Peyer's patch (tissue), 4 donors: Measurements from ENCODE around the gene TMEM88.
A peak's percentile ranks its signal among the peaks of the same experiment; 100 is the strongest.

Experiments
- POLR2A ChIP-seq, 2 donors: fragments of 450-650 bp; IDR thresholded peaks; one replicate each; pipeline ENCODE4 v1.5.1; 2017; ENCODE audit warnings: antibody characterized with exemption in 2 of 2, mild to moderate bottlenecking in 2 of 2, moderate library complexity in 2 of 2
- TF ChIP-seq, protein P1 (sequence below), 6 experiments: fragments of 450-650 bp in 4 of 6; fragments of 200-600 bp in 2 of 6; sonication (generic) in 1 of 6; IDR thresholded peaks; one replicate each; pipeline ENCODE4 v1.5.1; 2017 to 2019; ENCODE audit warnings: antibody characterized with exemption in 6 of 6, mild to moderate bottlenecking in 3 of 6, moderate library complexity in 1 of 6

DNA sequence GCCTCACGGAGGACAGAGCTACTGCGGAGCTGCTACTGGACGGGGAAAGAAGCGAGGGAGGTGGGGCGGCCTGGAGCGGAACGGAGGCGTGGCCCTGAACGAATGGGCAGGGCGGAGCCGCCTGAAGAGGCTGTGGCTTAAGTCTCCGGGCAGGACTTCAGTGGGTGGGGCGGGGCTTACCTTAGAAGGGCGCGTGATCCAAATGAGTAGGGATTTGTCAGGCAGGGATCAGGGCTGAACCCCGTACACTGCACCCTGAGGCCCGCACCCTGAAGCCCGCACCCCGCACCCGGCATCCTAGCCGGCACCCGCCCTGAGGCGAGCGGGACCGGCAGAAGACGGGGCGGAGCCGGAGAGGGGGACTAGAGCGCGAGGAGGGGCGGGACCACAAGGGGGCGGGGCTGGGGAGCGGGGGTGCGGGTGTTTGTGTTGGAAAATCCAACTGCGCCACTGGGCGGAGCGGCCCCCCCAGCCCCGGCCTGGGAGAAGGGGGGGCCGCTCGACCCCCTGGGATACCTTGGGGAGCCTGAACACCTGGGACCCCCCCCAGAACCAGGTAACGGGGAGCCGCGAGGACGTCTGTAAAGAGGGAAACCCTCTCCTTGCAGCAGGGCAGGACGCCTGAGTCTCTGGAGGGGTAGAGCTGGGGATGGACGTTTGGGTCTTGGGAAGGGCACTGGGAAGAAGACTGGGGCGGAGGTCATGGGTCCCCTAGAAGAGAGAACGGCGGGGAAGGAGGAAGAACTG, 20.9 kb upstream of the TMEM88 start, which contains the start of gene KDM6B:
- TF ChIP-seq, protein P1, sequence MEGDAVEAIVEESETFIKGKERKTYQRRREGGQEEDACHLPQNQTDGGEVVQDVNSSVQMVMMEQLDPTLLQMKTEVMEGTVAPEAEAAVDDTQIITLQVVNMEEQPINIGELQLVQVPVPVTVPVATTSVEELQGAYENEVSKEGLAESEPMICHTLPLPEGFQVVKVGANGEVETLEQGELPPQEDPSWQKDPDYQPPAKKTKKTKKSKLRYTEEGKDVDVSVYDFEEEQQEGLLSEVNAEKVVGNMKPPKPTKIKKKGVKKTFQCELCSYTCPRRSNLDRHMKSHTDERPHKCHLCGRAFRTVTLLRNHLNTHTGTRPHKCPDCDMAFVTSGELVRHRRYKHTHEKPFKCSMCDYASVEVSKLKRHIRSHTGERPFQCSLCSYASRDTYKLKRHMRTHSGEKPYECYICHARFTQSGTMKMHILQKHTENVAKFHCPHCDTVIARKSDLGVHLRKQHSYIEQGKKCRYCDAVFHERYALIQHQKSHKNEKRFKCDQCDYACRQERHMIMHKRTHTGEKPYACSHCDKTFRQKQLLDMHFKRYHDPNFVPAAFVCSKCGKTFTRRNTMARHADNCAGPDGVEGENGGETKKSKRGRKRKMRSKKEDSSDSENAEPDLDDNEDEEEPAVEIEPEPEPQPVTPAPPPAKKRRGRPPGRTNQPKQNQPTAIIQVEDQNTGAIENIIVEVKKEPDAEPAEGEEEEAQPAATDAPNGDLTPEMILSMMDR (IDR thresholded peaks at IDR 0.05), result peak in 2 of 6 experiments; percentile 15 to 16
- TF ChIP-seq POLR2A (IDR thresholded peaks at IDR 0.05), result peak in 1 of 2 donors; percentile 39
